Measurements from ENCODE around the gene ADCY3.

- TF ChIP-seq CTCF (IDR thresholded peaks at IDR 0.05): no peak
- no peak for TF ChIP-seq POLR2A (IDR thresholded peaks at IDR 0.05)
Measured at GRCh38 chr2:24899361-24899910, 20.6 kb downstream of the ADCY3 start.

Measured in adrenal gland (tissue), 5 donors.